HepG2 (cell line): ENCODE results near the gene C1orf35. TPM values are rescaled to one million over a fixed set of nuclear protein-coding genes. Genes with fewer than 3 reads are reported as not detected.

ENCODE experiments used
- ATAC-seq: fragments of 200-7000 bp; cut with Tn5 transposase; 3 replicates; pipeline ENCODE4 v1.9.1; 2020; ENCODE audit warnings: mild to moderate bottlenecking, moderate library complexity
- BruUV-seq: library from RNA; stranded (reverse); fragments of 400-500 nt; replicated peaks from 2 replicates; lab custom pipeline; 2021; lab: Mats Ljungman, UMichigan
- CTCF ChIA-PET: fragments of 300-600 bp; formaldehyde crosslinking; extraction: SDS; loops from one replicate; lab custom pipeline; 2021; ENCODE audit warnings: low total read pairs, inconsistent platforms, low intra/inter-chr PET ratio; lab: Yijun Ruan, JAX
- POLR2A ChIA-PET: fragments of 350-600 bp; sonication (Branson Sonifier 250); formaldehyde crosslinking; loops from one replicate; lab custom pipeline; 2020; ENCODE audit warnings: antibody characterized with exemption, inconsistent platforms; lab: Yijun Ruan, JAX
- DNase-seq: peaks from one replicate; pipeline ENCODE4 v3.0.0-alpha.2; 2015; ENCODE audit warnings: low spot score
- FAIRE-seq: peaks from 3 replicates; lab custom pipeline; 2011; peaks lifted over from hg19 to GRCh38; lab: Jason Lieb, UNC
- H2AFZ ChIP-seq: one replicate; pipeline ENCODE4 v1.6.1; 2011; ENCODE audit warnings: low read length, inconsistent platforms
- H3K27ac ChIP-seq: fragments of 300-600 bp; 3 replicates; pipeline ENCODE4 v1.8.0; 2011; ENCODE audit warnings: mixed run types, mild to moderate bottlenecking, mixed read lengths, low read length, inconsistent platforms; ENCODE audit not compliant: insufficient read depth; ENCODE audit errors: extremely low read length
- H3K27me3 ChIP-seq, 2 experiments: fragments of 200-600 bp in 1 of 2; 2 replicates in 1 of 2; 3 replicates in 1 of 2; pipeline versions ENCODE4 v1.6.0 to v1.8.0; 2011; ENCODE audit warnings: low read length in 2 of 2, mild to moderate bottlenecking in 2 of 2, moderate library complexity in 2 of 2, inconsistent platforms in 1 of 2; ENCODE audit not compliant: insufficient read depth in 2 of 2, control insufficient read depth in 1 of 2
- H3K36me3 ChIP-seq, 2 experiments: fragments of 200-600 bp in 1 of 2; replicated peaks in 1 of 2; 2 replicates in 1 of 2; 3 replicates in 1 of 2; pipeline versions ENCODE4 v1.5.1 to v1.8.0; 2011; ENCODE audit warnings: low read length in 2 of 2, inconsistent platforms in 1 of 2; ENCODE audit not compliant: insufficient read depth in 2 of 2, control insufficient read depth in 1 of 2
- H3K4me1 ChIP-seq: 2 replicates; pipeline ENCODE4 v1.5.1; 2012; ENCODE audit warnings: low read length, inconsistent platforms; ENCODE audit not compliant: insufficient read depth
- H3K4me2 ChIP-seq: 2 replicates; pipeline ENCODE4 v1.6.0; 2011; ENCODE audit warnings: low read depth, low read length, inconsistent platforms
- H3K4me3 ChIP-seq, 3 experiments: fragments of 200-600 bp in 1 of 3; sonication (generic), shearing (Covaris generic) in 1 of 3; replicated peaks in 1 of 3; 2 replicates each; pipeline ENCODE4 v1.5.1; 2011 to 2016; ENCODE audit warnings: low read length in 3 of 3, inconsistent platforms in 2 of 3, low read depth in 2 of 3, mild to moderate bottlenecking in 2 of 3, control low read depth in 1 of 3, mixed read lengths in 1 of 3; ENCODE audit not compliant: insufficient read depth in 1 of 3
- H3K79me2 ChIP-seq: one replicate; pipeline ENCODE4 v1.6.1; 2011; ENCODE audit warnings: low read length, inconsistent platforms; ENCODE audit not compliant: insufficient read depth
- H3K9ac ChIP-seq: 2 replicates; pipeline ENCODE4 v1.6.0; 2011; ENCODE audit warnings: mild to moderate bottlenecking, low read depth, low read length, inconsistent platforms; ENCODE audit not compliant: insufficient read depth
- H3K9me3 ChIP-seq: 2 replicates; pipeline ENCODE4 v1.5.1; 2012; ENCODE audit warnings: mild to moderate bottlenecking, low read length
- H4K20me1 ChIP-seq: 2 replicates; pipeline ENCODE4 v1.6.0; 2011; ENCODE audit warnings: inconsistent platforms, mild to moderate bottlenecking, low read length, moderate library complexity; ENCODE audit not compliant: insufficient read depth
- CREM ChIP-seq, 2 experiments: sonication (generic) in 1 of 2; formaldehyde crosslinking in 1 of 2; IDR thresholded peaks; 2 replicates each; pipeline versions ENCODE4 v1.4.0 to v1.6.1; 2016 to 2020; ENCODE audit warnings: antibody characterized with exemption in 1 of 2, mild to moderate bottlenecking in 1 of 2, missing genetic modification reagents in 1 of 2
- FOXJ3 ChIP-seq: sonication (generic); formaldehyde crosslinking; IDR thresholded peaks from 2 replicates; pipeline ENCODE4 v1.4.0; 2020; ENCODE audit warnings: missing genetic modification reagents, mild to moderate bottlenecking, borderline replicate concordance
- HMGXB4 ChIP-seq, 2 experiments: sonication (generic) in 1 of 2; formaldehyde crosslinking in 1 of 2; IDR thresholded peaks; 2 replicates each; pipeline versions ENCODE4 v1.4.0 to v1.6.1; 2018 to 2020; ENCODE audit warnings: missing genetic modification reagents in 2 of 2, borderline replicate concordance in 1 of 2, low read depth in 1 of 2, mild to moderate bottlenecking in 1 of 2, missing biosample characterization in 1 of 2
- KDM2A ChIP-seq: sonication (generic); formaldehyde crosslinking; IDR thresholded peaks from 2 replicates; pipeline ENCODE4 v1.4.0; 2020; ENCODE audit warnings: low read depth, missing genetic modification reagents, borderline replicate concordance
- NCOR1 ChIP-seq: fragments of 200-600 bp; sonication (generic); IDR thresholded peaks from 2 replicates; pipeline ENCODE4 v1.7.0; 2017; ENCODE audit warnings: antibody characterized with exemption, low read length, borderline replicate concordance
- POLR2A ChIP-seq, 2 experiments: IDR thresholded peaks; 2 replicates each; pipeline ENCODE4 v1.6.1; 2011; ENCODE audit warnings: low read depth in 2 of 2, low read length in 2 of 2, mild to moderate bottlenecking in 1 of 2, moderate library complexity in 1 of 2; ENCODE audit not compliant: insufficient read depth in 1 of 2
- PRDM15 ChIP-seq: sonication (generic); formaldehyde crosslinking; IDR thresholded peaks from 2 replicates; pipeline ENCODE4 v1.4.0; 2020; ENCODE audit warnings: missing genetic modification reagents
- RORA ChIP-seq: sonication (generic); formaldehyde crosslinking; IDR thresholded peaks from 2 replicates; pipeline ENCODE4 v1.5.0; 2020; ENCODE audit warnings: mild to moderate bottlenecking, missing genetic modification reagents, moderate library complexity
- ZNF333 ChIP-seq: sonication (generic); formaldehyde crosslinking; IDR thresholded peaks from 2 replicates; pipeline ENCODE4 v1.4.0; 2020; ENCODE audit warnings: mild to moderate bottlenecking, missing genetic modification reagents, borderline replicate concordance
- ZNF33A ChIP-seq: sonication (generic); formaldehyde crosslinking; IDR thresholded peaks from 2 replicates; pipeline ENCODE4 v1.5.1; 2020; ENCODE audit warnings: missing genetic modification reagents, mild to moderate bottlenecking, moderate library complexity, borderline replicate concordance
- WGBS: methylation state at CpG from one replicate; pipeline ENCODE4 v1.1.6; 2017; ENCODE audit warnings: low lambda C conversion rate; 5-methylcytosine and 5-hydroxymethylcytosine counted together
- in situ Hi-C: cut with HindIII; loops from 2 replicates; pipeline ENCODE4 v1.10.0; 2017; ENCODE audit warnings: low pct_unique_long_range_greater_than_20kb; ENCODE audit not compliant: extremely low pct_ligation_motif_present
- intact Hi-C: fragments of 100-400 bp; cut with micrococcal nuclease; formaldehyde crosslinking; loops from one replicate; pipeline ENCODE4 v1.10.0; 2022; ENCODE audit not compliant: unreplicated experiment
- polyA plus RNA-seq, 8 experiments: library from polyadenylated mRNA; depleted of rRNA in 3 of 8; stranded (reverse) in 7 of 8; unstranded in 1 of 8; fragments of >200 nt; fragmentation: Illumina TruSeq in 4 of 8; extraction: Trizol in 4 of 8; gene quantifications; 2 replicates each; pipeline versions ENCODE4 v1.2.1 to v1.2.3, GENCODE V29; 2011 to 2016; ENCODE audit warnings: low read depth in 4 of 8, missing spikeins in 1 of 8, mixed read lengths in 1 of 8; ENCODE audit not compliant: insufficient read depth in 1 of 8
- total RNA-seq, 5 experiments: library from RNA; depleted of rRNA; stranded (reverse); fragments of >200 nt; fragmentation: Illumina TruSeq; extraction: Trizol; gene quantifications; 2 replicates each; pipeline ENCODE4 v1.2.3, GENCODE V29; 2016; ENCODE audit warnings: low read depth in 1 of 5
- TF ChIP-seq, protein P1 (sequence below): sonication (generic); formaldehyde crosslinking; IDR thresholded peaks from 2 replicates; pipeline ENCODE4 v1.4.0; 2020; ENCODE audit warnings: missing genetic modification reagents

The C1orf35 gene
- total and polyA plus RNA-seq, 2 of the 13 experiments (the other 11 are each of a cell fraction or from before 2014, with no cell fraction given), result 8.1 to 19.3 TPM

DNA sequence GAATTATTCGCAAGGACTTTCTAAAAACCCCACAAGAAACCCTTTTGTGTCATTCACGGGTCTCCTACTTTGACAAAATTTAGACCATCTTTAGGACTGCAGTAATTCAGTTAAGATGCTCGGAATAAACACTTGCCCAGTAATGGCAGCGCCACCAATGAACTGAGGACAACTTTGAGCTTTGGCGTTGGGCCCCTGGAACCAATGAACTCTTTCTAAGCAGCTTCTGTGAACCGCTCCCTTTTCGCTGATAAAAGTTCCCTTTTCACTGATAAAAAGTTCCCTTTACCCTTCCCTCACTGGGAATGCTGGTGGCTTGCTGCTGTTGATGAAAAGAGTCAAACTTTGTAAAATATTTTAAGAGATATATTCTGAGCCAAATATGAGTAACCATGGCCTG, 7.4 kb upstream of the C1orf35 start:
- POLR2A ChIA-PET, result interaction anchor here (0.6 to 2.1 kb wide), 10 partner anchors 11 to 111 kb away, joined by 4 to 38 read pairs (median 6); partner anchors contain the start of genes ARF1 and IBA57
- 11% methylated on average over 6 of the region's 7 CpGs for WGBS
- intact Hi-C loops, result loop anchor here (2.0 kb wide), 1 partner anchor 30 kb away; the partner anchor contains the start of gene GUK1
- ATAC-seq (peak; percentile 2; the same call in 1 of the 3 replicates), FAIRE-seq (no peak), DNase-seq (no peak)
- in situ Hi-C loops, result no loop called here
- Histone ChIP-seq H3K9me3 (no peaks in the 10 kb centered on the region), H3K4me3 (peak overlapping the region; percentile 90 to 99 (median 97); a peak in 5 of 6 replicates), H3K79me2 (peaks cover 18% of the 10 kb centered on the region), H3K4me1 (peaks cover 44% of the 10 kb centered on the region), H2AFZ (no peak overlapping the region), H3K36me3 (peaks cover 2 to 7% of the 10 kb centered on the region in 2 experiments; a peak in 2 of 5 replicates), H3K9ac (peak overlapping the region; percentile 97), H3K27ac (peak overlapping the region; percentile 90), H3K27me3 (no peaks in the 10 kb centered on the region; a peak in 1 of 5 replicates), H4K20me1 (no peaks in the 10 kb centered on the region), H3K4me2 (peak overlapping the region; percentile 73)
- CTCF ChIA-PET, result no interaction called here
- TSS peak; percentile 75 for BruUV-seq
- TF ChIP-seq CREM (IDR thresholded peaks at IDR 0.05) (0 out of 2 replicates have a peak, but pooled peaks have one; percentile 12), CREM (CRISPR knock-in tag; IDR thresholded peaks at IDR 0.05) (no peak), HMGXB4 (CRISPR knock-in tag; IDR thresholded peaks at IDR 0.05; ENCODE audit: borderline replicate concordance in 1 of 2, low read depth in 1 of 2) (0 out of 4 replicates have a peak, but pooled peaks of 1 of the 2 experiments have one; percentile 16), KDM2A (CRISPR knock-in tag) (0 out of 2 replicates have a peak, but pooled peaks have one; percentile 10), NCOR1 (no peak), ZNF33A (CRISPR knock-in tag) (no peak), POLR2A (IDR thresholded peaks at IDR 0.05; ENCODE audit: insufficient read depth in 1 of 2, low read depth in 2 of 2, low read length in 2 of 2) (0 out of 4 replicates have a peak, but pooled peaks of 1 of the 2 experiments have one; percentile 21), ZNF333 (no peak), FOXJ3 (CRISPR knock-in tag) (0 out of 2 replicates have a peak, but pooled peaks have one; percentile 11), PRDM15 (no peak), RORA (no peak)
- TF ChIP-seq, protein P1, sequence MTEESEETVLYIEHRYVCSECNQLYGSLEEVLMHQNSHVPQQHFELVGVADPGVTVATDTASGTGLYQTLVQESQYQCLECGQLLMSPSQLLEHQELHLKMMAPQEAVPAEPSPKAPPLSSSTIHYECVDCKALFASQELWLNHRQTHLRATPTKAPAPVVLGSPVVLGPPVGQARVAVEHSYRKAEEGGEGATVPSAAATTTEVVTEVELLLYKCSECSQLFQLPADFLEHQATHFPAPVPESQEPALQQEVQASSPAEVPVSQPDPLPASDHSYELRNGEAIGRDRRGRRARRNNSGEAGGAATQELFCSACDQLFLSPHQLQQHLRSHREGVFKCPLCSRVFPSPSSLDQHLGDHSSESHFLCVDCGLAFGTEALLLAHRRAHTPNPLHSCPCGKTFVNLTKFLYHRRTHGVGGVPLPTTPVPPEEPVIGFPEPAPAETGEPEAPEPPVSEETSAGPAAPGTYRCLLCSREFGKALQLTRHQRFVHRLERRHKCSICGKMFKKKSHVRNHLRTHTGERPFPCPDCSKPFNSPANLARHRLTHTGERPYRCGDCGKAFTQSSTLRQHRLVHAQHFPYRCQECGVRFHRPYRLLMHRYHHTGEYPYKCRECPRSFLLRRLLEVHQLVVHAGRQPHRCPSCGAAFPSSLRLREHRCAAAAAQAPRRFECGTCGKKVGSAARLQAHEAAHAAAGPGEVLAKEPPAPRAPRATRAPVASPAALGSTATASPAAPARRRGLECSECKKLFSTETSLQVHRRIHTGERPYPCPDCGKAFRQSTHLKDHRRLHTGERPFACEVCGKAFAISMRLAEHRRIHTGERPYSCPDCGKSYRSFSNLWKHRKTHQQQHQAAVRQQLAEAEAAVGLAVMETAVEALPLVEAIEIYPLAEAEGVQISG, result 0 out of 2 replicates have a peak, but pooled peaks have one; percentile 8
